Activated CD4-positive, CD25-positive, alpha-beta regulatory T cell (primary cell): Measurements from ENCODE around the gene HPGD.

Source experiments
- DNase-seq, 4 experiments: peaks; one replicate each; lab custom pipeline; 2025; lab: John Stamatoyannopoulos, UW

HPGD gene

GRCh38 chr4:174474457-174475075 lies 47.7 kb downstream of the HPGD start:
- DNase-seq: no peak

GRCh38 chr4:174467107-174467506 lies 55.2 kb downstream of the HPGD start:
- no peak for DNase-seq

DNA sequence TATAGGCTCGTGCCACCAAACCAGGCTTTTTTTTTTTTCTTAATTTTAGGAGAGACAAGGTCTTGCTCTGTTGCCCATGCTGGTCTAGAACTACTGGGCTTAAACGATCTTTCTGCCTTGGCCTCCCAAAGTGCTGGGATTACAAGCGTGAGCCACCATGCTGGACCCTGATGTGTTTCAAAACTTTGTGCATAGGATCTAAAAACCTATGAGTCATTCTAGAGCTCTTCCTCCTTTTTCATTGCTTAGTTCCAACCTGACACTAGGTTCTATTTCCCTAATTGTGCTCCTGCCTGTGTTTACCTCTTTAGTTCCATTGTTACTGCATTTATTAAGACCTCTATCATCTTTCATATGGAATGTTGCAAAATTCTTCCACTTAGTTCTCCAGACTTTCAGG lies 57.3 kb downstream of the HPGD start:
- no peak for DNase-seq

DNA sequence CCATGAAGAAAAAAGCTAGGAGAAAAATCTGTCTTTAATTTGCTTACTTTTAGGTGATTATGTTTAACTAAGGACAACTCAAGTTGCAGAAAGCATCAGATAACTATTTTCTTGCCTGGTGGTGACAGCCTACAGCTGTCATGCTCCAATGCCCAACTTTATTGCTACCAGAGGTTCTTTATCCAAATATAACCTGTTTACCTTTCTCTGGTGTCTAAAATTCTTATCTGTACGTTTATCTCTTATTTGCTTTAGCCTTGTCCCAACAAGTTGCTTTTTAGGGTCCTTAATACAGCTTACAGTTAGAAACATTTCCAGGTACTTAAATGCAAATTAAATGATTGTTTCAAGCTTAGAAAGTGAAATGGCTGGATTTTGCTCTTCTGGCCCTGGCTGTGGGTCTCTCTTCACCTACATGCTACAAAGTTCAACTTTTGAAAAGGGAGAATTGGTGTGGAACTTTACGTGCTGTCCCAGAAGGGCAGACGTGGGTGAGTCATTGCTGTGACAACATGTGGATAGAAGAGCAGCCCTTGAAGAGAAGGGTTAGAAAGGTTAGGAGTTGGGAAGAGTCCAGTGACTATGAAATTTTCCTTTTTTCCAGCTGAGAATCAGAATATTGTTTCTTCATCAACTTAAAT lies 60.7 kb downstream of the HPGD start:
- DNase-seq: no peak

DNA sequence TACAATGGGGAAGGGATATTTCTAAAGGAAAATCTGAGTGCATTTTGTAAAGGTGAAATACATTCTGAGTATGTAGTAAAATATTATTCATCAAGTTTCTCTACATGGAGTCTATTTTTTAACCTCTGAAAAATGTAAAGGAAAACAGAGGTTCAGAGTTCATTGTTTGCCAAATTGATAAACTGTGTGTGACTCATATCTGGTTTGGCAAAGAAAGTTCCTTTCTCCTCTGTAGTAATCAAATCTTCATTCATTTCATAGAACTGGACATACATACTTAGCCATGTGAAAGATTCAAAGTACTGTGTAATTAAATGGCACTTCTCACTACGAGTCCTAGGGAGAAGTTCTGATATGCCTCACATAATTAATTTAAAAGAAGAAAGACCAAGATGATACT lies 61.6 kb downstream of the HPGD start:
- no peak for DNase-seq

GRCh38 chr4:174457468-174457867 lies 64.8 kb downstream of the HPGD start:
- no peak for DNase-seq

- no peak for DNase-seq
Observed at GRCh38 chr4:174454815-174455473, 67.3 kb downstream of the HPGD start.

- DNase-seq: no peak
Observed at GRCh38 chr4:174451718-174452296, 70.5 kb downstream of the HPGD start.

GRCh38 chr4:174450786-174451125 lies 71.5 kb downstream of the HPGD start:
- DNase-seq: no peak

DNA sequence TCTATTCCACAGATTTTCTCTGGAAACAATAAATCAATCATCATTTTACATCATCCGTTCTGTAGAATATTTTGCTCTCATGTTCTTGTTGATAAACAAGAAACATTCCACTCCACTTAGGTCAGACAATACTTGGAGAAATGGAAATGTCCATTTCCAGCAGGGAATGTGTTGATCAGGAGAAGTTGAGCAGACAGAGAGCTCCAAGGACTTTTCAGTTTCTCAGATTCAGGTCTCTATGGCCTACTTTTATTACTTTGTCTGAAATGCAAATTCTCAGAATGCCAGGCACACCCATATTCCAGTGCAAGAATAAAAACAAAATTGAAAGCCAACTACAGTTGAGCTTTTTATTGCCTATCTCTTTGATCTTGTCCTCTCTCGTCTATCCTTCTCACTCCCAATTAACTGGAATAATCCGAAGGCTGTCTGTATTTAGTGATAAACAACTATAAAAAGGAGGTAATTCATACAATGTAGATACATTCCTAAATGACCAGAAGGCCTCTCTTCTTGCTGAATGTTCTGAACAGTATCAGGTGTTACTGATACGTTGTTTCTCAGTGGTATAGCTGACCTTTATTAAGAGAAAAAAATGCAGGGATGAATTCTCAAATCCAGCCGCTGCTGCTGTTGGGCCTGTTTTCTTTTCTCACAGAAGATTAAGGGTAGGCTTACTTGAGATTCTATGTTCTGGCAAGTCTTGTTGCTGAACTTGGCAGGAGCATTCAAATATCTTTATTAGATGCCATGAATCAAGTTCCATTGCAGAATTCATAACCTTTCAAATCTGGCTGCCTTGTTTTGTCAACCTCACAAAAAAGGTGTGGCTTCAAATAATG lies 72.1 kb downstream of the HPGD start:
- DNase-seq: no peak

- DNase-seq: no peak
Observed at GRCh38 chr4:174449152-174449551, 73.1 kb downstream of the HPGD start.

DNA sequence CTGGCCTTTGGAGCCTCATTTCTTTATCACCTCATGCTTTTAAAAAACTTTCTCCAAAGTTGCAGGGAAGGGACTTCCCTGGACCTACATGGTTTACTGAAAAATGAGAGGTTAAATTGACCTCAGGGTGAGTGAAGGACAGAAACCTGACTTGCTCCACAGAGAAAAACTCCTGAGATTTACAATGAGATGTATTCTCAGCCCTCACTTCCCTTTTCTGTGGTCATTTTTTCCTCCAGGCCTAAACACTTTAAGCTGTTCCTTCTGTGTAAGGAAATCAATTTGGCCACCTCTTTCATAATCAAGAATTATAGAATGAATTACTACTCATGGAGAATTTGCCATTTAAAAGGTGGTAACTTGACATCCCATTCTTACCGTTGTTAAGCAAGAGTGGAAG lies 77.9 kb downstream of the HPGD start:
- no peak for DNase-seq
